GM19025 (cell line): ENCODE results near the gene AMBP.
"Not testable (repeated sequence)": the region's sequence is repeated elsewhere in the genome, so short reads cannot be mapped to it uniquely, and the experiment has no call there.

Experiments
- ATAC-seq: cut with Tn5 transposase; IDR thresholded peaks from one replicate; pipeline ENCODE4 v1.9.1; 2021; ENCODE audit warnings: mild to moderate bottlenecking, low read depth, moderate library complexity; ENCODE audit not compliant: unreplicated experiment

The AMBP gene

DNA sequence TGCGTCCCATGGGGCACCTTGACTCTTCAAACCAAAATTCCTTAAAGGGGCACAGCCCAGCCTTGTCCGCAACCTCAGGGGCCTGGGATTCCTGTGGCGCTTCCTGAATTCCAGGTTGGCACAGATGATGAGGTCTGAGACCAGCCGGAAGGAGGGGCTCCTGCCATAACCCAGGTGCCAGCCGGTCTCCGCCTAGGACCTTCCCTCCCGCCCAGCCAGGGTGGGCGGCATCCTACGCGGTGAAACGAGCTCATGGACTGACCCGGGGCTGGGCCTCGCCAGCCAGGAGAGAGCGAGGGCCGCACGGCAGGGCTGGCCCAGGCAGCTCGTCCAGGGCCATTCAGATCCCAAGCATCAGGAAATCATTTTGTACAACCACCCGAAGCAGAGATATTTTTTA lies 23.0 kb downstream of the AMBP start:
- no peak for ATAC-seq

DNA sequence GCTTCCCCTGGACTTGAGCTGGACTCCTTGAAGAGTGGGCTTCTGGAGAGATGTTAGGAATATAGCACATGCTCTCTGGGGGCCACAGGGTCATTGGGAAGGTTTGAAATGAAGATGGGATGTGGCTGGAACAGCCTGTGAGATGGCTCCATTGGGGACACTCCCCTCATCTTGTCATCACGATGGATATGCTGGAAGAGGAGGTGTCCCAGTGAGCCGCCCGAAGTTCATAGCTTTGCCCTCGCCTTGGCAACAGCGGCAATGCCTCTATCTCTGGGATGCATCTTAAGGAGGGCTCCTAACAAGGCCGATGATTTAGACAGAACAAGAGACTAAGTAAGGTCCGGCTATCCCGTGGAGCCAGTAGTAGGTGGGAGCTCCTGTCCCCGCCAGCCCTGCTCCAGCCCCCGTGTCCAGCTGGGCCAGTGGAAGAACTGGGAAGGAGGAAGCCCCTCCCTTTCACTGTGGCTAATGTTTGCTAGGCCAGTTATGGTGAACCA lies 23.9 kb downstream of the AMBP start:
- ATAC-seq = no peak

DNA sequence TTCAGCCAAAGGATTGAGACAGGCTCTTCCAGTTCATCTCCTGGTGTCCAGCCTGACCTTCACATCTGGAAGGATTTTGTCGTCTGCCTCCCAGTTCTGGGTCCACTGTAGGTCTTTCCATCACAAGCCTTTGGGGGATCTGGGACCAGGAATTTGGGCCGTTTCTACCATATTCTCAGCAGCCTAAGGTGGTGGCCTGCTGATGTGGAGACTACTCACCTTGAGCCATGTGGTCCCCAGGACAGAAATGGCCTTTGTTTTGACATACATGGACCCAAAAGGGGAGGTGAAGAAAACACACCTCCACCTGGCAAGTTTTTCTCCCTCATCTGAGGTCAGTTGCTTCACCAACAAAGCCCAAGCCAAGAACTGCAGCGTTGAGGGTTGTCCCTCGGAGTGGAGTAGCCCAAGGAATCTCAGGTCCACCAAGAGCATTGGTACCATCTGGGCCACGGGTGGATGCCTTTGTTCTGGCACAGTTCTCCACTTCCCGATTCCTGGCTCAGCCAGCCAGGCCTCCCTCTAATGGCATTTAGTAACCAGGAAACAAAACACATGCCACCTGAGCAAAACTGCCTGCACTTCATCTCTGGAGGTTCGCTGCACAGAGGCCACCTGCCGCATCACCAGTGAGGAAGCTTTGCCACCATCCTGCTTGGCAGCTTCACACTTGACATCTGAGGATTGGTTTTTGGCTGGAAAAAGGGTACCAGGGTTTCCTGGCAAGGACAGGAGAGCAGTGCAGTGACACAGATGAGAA lies 24.7 kb downstream of the AMBP start:
- ATAC-seq = no peak

DNA sequence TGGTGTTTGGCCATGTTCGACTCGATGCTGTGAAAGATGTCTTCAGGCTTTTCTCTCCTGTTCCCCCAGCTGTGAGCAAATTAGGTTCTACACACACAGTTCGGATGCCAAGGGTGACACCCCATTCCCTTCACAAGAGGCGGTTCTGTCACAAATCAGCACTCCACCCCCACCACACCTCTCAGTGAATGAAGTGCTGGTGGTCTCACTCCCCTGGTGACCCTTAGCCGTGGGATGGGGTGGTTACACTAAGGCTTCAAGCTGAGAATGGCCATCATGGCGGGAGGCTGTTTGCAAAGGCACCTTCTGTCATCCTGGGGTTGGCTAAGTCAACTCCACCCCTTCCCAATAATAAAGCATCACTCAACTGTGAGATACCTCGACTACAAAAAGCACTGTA lies 26.4 kb downstream of the AMBP start:
- no peak for ATAC-seq

DNA sequence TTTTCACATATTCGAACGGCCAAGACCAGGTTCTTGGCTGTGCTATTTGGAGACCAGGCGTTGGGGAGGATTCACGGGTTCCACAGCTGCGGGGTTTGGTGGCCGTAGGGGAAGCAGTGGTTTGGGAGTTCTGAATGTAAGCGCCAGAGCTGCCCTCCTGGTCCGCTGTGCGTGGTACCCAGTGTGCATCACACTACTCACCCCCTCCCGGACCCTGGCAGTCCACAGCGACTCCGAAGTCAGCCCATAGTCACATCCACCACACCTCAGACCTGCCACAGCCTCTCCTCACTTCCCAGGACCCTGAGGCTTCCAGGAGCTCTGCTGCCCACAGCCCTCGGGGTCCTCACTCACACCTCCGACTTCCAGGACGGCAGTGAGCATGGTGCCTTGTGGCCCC lies 26.8 kb downstream of the AMBP start:
- ATAC-seq = no peak

DNA sequence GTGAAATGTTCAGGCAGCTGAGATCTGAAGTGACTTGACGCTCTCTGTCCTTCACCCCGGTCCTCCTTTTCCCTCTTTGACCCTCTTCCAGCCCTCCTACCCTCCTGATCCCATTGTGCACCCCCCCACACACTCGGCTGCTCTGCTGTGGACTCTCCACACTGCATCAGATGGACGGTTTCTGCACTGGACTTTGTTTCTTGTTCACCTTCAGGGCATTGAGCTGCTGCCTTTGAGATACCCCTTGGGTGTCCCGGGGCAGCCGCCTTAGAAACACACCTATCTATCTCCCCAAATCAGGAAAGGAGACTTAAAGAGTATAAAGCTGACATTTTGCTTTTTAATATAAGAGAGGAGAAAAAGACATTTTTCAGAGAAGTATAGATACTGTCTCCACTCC lies 27.5 kb downstream of the AMBP start:
- no peak for ATAC-seq

DNA sequence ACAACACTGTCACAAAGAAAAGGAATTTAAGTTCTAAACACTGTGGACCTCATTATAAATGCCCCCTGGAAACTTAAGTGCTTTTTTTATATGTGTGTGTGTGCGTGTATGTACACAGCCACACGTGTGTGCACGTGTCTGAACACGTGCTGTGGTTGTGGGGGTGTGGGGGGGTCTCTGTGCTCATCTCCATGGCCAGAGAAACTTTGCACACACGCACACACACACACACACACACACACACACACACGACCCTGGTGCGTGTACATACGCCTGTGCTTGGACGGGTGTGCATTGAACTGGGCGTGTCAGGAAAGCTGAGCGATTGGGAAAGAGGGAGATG lies 27.9 kb downstream of the AMBP start:
- no peak for ATAC-seq

DNA sequence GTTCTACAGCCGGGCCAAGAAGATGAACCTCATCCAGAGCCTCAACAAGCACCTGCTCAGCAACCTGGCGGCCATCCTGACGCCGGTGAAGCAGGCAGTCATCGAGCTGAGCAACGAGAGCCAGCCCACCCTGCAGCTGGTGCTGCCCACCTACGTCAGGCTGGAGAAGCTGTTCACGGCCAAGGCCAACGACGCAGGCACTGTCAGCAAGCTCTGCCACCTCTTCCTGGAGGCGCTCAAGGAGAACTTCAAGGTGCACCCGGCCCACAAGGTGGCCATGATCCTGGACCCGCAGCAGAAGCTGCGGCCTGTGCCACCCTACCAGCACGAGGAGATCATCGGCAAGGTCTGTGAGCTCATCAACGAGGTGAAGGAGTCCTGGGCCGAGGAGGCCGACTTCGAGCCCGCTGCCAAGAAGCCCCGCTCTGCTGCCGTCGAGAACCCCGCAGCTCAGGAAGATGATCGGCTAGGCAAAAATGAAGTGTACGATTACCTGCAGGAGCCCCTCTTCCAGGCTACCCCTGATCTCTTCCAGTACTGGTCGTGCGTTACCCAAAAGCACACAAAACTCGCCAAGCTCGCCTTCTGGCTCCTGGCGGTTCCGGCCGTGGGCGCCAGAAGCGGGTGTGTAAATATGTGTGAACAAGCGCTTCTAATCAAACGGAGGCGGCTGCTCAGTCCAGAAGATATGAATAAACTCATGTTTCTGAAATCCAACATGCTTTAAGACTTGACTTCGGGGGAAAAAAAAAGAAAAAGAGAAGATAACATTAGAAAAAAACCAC lies 28.5 kb downstream of the AMBP start:
- ATAC-seq = no peak

DNA sequence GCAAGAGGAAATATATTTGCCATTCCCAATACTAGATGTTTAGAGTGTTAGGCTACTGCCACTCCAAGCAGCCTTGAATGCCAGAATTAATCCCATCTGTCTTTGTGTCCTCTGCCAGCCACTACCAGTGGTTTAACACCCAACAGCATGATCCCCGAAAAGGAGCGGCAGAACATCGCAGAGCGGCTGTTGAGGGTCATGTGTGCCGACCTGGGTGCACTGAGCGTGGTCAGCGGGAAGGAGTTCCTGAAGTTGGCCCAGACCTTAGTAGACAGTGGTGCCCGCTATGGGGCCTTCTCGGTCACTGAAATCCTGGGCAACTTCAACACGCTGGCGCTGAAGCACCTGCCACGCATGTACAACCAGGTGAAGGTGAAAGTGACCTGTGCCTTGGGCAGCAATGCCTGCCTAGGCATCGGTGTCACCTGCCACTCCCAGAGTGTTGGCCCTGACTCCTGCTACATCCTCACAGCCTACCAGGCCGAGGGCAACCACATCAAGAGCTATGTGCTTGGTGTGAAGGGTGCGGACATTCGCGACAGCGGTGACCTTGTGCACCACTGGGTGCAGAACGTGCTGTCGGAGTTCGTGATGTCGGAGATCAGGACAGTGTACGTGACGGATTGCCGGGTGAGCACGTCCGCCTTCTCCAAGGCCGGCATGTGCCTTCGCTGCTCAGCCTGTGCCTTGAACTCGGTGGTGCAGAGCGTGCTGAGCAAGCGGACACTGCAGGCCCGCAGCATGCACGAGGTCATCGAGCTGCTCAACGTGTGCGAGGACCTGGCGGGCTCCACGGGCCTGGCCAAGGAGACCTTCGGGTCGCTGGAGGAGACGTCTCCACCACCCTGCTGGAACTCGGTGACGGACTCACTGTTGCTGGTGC lies 29.3 kb downstream of the AMBP start:
- ATAC-seq = no peak

DNA sequence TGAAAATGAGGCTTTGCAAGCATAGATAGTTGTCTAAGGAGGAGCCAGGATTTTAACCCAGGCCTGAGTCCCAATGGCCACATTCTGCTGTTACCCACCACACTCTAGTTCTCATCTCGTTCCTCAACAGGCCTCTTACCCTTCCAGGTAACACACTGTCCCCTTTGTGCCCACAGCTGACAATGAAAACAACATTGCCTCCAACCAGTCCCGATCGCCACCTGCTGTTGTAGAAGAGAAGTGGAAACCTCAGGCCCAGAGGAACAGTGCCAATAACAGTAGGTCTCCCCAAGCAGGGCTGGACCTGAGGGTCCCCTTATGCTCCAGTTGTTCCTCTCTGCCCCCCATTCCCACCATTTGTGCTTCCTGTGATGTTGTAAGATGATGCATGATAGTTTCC lies 30.4 kb downstream of the AMBP start:
- ATAC-seq = no peak

DNA sequence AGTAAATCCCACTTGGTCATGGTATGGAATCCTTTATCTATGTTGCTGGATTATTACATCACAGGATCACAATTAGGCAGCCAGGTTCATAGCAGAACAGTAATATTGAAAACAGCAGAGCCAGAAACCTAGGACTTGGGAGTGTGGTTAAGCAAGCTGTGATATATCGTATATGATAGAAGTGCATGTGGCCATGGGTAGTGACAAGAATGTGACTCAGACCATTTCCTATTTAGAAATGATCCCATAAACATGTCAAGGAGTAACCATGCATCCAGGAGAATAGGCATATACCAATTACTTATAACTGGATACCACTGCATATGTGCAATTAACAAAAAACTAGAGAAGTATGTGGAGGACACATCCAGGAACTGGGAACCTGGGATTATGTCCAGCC lies 31.2 kb downstream of the AMBP start:
- no peak for ATAC-seq

DNA sequence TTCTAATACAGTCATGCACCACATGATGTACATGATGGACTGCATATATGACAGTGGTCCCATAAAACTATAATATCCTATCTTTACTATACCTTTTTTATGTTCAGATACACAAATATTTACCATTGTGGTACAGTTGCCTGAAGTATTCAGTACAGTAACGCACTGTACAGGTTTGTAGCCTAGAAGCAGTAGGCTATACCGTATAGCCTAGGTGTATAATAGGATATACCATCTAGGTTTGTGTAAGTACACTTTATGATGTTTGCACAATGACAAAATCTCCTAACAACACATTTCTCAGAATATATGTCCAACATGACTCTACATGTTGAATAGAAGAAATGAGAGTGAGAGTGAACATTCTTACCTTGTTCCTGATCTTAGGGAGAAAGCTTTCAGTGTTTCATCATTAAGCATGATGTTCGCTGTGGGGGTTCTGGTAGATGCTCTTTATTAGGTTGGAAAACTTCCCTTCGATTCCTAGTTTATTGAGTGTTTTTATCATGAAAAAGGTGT lies 31.8 kb downstream of the AMBP start:
- no peak for ATAC-seq

DNA sequence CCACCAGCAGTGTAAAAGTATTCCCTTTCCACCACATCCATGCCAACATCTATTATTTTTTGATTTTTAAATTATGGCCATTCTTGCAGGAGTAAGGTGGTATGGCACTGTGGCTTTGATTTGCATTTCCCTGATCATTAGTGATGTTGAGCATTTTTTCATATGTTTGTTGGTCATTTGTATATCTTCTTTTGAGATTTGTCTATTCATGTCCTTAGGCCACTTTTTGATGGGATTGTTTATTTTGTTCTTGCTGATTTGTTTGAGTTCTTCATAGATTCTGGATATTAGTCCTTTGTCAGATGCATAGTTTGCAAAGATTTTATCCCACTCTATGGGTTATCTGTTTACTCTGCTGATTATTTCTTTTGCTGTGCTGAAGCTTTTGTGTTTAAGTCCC lies 34.4 kb downstream of the AMBP start:
- not testable (repeated sequence) for ATAC-seq

DNA sequence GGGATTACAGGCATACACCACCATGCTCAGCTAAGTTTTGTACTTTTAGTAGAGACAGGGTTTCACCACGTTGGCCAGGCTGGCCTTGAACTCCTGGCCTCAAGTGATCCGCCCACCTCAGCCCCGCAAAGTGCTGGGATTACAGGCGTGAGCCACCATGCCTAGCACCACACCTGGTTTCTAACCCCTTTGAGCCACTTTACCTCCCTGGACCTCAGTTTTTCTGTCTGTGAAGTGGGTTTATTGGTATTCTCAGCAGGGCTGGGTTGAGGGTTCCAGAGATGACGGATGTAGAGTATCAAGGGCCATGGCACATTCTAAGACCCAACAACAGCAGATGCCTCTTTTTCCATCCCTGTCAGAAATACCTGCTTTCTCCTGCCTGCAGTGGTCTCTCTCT lies 38.6 kb downstream of the AMBP start:
- ATAC-seq = no peak

DNA sequence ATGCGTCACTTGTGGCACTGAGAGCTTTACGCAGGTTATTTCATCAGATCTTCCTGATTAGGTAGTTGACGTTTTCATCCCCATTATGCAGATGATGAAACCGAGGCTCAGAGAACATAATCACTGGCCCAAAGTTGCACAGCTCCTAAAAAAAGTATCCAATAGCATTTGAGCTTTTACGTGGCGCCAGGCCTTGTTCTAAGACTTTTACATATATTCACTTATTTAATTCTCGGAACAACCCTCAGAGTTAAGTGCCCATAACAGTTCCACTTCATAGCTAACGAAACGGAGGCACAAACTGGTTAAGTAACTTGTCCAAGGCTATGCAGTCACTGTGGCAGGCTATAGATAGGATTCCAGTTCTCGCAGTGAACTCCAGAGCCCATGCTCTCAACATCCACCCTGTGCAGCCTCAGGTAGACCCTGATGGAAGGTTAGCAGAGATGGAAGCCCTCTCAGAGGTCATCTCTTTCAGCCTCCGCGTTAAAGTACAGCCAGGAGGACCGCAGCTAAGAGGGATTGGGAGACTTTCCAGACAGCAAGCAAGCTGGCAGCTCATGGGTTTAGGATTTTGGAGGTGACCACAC lies 39.3 kb downstream of the AMBP start:
- no peak for ATAC-seq

DNA sequence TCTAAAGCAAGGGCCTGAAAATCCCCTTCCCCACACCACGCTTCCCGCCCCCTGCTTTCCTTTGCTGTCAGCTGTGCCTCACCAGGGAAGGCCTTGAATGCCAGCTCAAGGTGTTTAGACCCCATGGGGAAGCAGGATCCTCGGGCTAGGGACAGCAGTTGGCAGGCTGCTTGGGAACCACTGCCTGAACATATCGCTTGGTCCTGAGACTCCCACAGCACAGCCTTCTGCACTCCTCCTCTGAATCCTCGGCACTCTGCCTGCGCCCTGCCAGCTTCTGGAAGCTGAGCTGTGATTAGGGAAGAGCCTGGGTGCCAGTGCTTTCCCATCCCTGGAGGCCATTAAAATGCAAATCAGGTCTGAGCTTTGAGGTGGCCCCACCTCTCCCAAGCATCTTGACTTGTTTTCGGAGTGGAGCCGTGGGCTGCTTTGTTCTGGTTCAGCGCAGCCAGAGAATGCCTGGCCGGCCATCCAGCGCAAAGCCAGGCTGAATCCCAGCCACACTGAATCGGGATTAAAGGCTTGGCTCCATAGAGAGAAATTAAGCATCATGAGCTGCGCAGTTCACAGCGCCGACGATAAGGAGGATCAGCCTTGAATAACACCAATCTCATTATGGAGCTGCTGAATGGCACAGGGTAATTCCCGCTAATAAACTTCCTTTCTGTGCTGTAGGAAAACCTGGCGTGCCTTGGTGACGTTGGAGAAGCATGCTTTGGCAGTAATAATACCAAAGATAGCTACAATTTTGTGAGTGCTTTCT lies 40.0 kb downstream of the AMBP start:
- no peak for ATAC-seq

DNA sequence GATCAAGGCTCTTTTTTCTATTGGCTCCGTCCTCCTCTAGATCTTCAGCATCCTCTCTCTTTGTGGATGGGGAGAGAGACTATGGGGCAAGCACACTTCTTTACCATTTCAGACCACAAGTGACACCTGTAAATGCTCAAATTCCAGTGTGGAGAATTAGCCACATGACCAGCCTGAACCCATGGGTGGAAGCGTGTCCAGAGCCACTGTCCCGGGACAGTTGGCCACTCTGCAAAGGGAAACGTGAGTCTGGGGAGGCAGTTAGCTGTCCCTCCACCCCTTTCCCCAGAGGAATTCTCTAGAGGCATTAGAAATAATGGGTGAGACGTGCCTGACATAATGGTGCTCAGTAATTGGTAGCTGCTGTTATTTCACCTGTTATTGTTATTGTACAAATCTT lies 40.9 kb downstream of the AMBP start:
- ATAC-seq = no peak

DNA sequence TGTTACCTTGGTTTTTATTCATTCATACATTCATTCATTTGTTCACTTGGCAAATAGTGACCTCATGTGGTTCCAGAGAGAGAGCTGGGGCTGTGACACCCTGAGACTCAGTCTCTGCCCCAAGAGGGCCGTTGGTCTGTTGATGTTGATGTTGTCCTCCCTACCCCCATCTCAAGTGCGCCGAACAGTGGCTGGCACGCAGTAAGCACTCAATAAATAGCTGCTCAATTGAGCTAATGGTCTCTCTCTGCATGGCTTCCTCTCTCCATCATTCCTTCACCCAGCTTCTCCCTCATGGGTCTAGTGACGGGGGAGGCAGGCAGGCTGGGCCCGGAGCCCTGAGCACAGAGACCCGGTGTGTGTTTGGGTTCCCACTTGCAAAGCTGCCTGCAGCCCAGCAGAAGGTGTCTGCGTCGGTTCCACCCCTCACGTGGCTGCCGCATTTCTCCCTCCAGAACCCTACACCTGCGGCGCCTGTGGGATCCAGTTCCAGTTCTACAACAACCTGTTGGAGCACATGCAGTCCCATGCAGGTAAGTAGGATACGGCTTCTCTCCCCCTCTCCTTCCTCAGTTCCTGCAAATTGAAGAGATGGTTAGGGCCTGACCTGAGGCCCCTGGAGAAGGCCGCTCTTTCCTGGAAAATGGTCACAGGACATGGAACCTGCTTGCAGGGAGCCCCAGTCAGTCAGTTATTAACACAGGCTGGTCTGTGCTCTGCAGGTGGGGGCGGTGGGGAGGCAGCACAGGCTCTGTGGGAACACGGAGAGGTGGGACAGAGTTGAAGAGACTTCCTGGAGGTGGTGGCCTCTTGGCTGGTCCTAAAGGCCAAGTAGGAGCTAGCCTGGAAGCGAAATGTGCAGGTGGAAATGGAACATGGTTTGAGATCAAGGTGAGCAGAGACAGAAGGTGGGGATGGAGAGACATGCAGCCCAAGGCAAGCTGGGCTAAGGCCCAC lies 42.0 kb downstream of the AMBP start:
- ATAC-seq = no peak
